ENCODE results near the gene PRKAR2B. TPM values are rescaled to one million over a fixed set of nuclear protein-coding genes. Genes with fewer than 3 reads are reported as not detected.
"Not testable (repeated sequence)": the region's sequence is repeated elsewhere in the genome, so short reads cannot be mapped to it uniquely, and the experiment has no call there.

PRKAR2B gene
- total and polyA plus RNA-seq, 8 donors = 4.3 to 15.0 (median 11.9) TPM

GRCh38 chr7:107150375-107151073, 106.0 kb downstream of the PRKAR2B start:
- Histone ChIP-seq H3K9me3 (no peaks in the 10 kb centered on the region), H3K36me3 (no peaks in the 10 kb centered on the region), H3K27me3 (no peaks in the 10 kb centered on the region), H3K4me3 (no peak overlapping the region), H3K27ac (no peak overlapping the region), H3K4me1 (peaks cover 0 to 8% of the 10 kb centered on the region in 2 donors)
- TF ChIP-seq, protein P1, sequence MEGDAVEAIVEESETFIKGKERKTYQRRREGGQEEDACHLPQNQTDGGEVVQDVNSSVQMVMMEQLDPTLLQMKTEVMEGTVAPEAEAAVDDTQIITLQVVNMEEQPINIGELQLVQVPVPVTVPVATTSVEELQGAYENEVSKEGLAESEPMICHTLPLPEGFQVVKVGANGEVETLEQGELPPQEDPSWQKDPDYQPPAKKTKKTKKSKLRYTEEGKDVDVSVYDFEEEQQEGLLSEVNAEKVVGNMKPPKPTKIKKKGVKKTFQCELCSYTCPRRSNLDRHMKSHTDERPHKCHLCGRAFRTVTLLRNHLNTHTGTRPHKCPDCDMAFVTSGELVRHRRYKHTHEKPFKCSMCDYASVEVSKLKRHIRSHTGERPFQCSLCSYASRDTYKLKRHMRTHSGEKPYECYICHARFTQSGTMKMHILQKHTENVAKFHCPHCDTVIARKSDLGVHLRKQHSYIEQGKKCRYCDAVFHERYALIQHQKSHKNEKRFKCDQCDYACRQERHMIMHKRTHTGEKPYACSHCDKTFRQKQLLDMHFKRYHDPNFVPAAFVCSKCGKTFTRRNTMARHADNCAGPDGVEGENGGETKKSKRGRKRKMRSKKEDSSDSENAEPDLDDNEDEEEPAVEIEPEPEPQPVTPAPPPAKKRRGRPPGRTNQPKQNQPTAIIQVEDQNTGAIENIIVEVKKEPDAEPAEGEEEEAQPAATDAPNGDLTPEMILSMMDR (IDR thresholded peaks at IDR 0.05) = peak; percentile 58 to 71
- intact Hi-C loops (cut with DNase I) = loop anchor here in 1 of 2 donors (10.0 kb wide), 1 partner anchor 206 kb away; no protein-coding TSS in a partner anchor
- DNase-seq (peak in 3 of 4 donors; percentile 59 to 85 (median 70)), ATAC-seq (peak; percentile 79)

DNA sequence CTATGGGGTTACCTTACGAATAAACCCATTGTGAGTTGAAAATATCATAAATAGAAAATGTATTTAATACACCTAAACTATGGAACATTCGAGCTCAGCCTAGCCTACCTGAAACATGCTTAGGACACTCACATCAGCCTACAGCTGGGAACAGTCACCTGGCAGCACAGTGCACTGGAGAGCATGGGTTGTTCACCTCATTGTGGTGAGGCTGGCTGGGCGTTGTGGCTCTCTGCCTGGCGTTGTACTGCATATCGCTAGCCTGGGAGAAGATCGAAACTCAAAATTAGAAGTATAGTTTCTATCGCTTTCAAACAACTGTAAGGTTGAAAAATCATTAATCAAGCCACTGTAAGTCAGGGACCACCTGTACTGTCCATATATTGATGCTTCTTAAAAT, 107.0 kb downstream of the PRKAR2B start:
- no peaks in the 10 kb centered on the region for H3K9me3 ChIP-seq
- no peak for ATAC-seq
- intact Hi-C loops (cut with DNase I) = loop anchor here in 1 of 2 donors (10.0 kb wide), 1 partner anchor 207 kb away; no protein-coding TSS in a partner anchor
- H3K27ac ChIP-seq = no peak overlapping the region
- H3K36me3 ChIP-seq = no peaks in the 10 kb centered on the region
- no peak for DNase-seq
- no peak overlapping the region for H3K4me3 ChIP-seq
- peaks cover 0 to 8% of the 10 kb centered on the region in 2 donors for H3K4me1 ChIP-seq
- no peaks in the 10 kb centered on the region for H3K27me3 ChIP-seq
- TF ChIP-seq, protein P1 (IDR thresholded peaks at IDR 0.05) = no peak

DNA sequence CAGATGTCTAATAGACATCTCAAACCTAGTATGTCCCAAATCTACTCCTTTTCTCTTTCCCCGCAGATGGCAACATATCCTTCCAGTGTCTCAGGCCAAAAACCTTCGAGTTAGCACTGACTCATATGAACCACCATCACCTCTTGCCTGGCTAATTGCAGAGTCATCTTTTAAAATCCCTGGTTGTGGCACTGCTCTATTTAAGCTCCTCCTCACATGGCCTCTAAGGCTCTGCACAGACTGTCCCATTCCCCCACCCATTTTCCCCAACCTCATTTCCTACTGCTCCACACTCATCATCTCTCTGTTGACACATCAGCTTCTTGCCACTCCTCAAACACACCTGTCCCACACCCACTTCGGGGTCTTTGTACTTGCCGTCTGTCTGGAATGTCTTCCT, 107.5 kb downstream of the PRKAR2B start:
- no peak for ATAC-seq
- intact Hi-C loops (cut with DNase I) = loop anchor here in 1 of 2 donors (10.0 kb wide), 1 partner anchor 207 kb away; no protein-coding TSS in a partner anchor
- TF ChIP-seq, protein P1 (IDR thresholded peaks at IDR 0.05) = no peak
- no peak overlapping the region for H3K27ac ChIP-seq
- H3K36me3 ChIP-seq = no peaks in the 10 kb centered on the region
- H3K4me3 ChIP-seq = no peak overlapping the region
- no peaks in the 10 kb centered on the region for H3K9me3 ChIP-seq
- no peak for DNase-seq
- H3K27me3 ChIP-seq = no peaks in the 10 kb centered on the region
- peaks cover 0 to 8% of the 10 kb centered on the region in 2 donors for H3K4me1 ChIP-seq

DNA sequence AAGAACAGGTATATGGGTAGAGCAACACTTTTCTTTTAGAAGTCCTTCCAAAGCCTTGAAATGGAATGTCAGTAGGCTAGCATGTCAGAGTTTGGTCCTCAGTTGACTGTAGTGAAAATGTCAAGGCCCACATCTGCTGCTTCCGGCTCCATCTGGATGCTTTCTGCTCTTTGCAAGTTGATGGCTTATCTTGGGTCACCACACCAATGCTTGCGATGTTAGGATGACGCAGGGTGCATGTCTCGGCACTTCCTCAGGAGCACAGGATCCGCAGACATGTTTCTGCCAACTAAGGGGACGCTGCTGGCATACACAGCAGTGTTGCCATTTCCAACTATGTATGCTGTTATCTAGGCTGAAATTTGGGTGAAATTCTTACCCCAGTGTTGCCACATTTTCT, 110.3 kb downstream of the PRKAR2B start:
- TF ChIP-seq, protein P1 (IDR thresholded peaks at IDR 0.05) = no peak
- intact Hi-C loops (cut with DNase I) = loop anchor here in 1 of 2 donors (10.0 kb wide), 1 partner anchor 210 kb away; no protein-coding TSS in a partner anchor

GRCh38 chr7:107155726-107156125, 111.2 kb downstream of the PRKAR2B start:
- DNase-seq, H3K27me3 ChIP-seq, H3K9me3 ChIP-seq, ATAC-seq, H3K36me3 ChIP-seq, H3K27ac ChIP-seq, H3K4me1 ChIP-seq, H3K4me3 ChIP-seq: not testable (repeated sequence)
- intact Hi-C loops (cut with DNase I) = loop anchor here in 1 of 2 donors (10.0 kb wide), 1 partner anchor 211 kb away; no protein-coding TSS in a partner anchor

More for the DNA sequence above, 110.3 kb downstream of the PRKAR2B start:
- DNase-seq (no peak), ATAC-seq (no peak)
- H3K9me3 ChIP-seq = no peaks in the 10 kb centered on the region
- H3K4me1 ChIP-seq = no peaks in the 10 kb centered on the region
- H3K27ac ChIP-seq = no peak overlapping the region
- no peaks in the 10 kb centered on the region for H3K36me3 ChIP-seq
- H3K27me3 ChIP-seq = no peaks in the 10 kb centered on the region
- H3K4me3 ChIP-seq = no peak overlapping the region
